Measurements from ENCODE around the gene ELFN1.
A peak's percentile ranks its signal among the peaks of the same experiment; 100 is the strongest.

ELFN1 gene

DNA sequence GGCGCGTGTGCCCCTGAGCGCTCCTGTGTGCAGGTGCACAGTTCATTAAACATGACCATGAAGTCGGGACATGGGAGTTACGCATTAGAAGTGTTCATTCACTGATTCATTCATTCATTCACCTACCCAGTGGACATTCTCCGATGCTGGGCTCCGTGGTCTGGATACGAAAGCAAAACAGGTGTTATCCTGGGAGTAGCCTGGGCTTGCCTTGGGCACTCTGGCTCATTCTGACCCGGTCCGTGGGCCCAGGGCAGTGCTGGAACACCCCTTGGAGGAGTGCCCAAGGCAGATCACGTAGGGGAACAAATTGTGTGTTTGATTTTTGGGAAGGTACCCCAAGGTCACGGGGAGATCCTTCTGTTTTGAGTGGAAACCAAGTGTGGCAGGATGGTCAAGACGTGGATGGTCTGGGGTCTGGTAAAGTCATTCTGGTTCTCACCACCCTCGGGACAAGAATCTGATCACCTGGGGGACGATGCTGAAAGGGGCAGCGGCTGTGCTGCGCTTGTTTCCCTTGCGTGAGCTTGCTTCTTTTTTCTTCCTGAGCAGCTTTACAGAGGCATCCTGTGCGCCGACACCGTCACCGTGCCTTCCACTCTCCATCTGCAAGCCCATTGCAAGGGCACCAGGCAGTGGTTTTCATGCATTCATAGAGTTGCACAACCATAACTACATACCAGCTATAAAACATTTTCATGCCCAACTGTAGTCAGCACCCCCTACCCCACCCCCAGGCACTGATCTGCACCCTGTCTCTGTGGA is 10.1 kb downstream of the ELFN1 start:
- Histone ChIP-seq H3K27ac (ENCODE audit: low read depth, low read length) (no peak overlapping the region), H3K9me3 (ENCODE audit: low read length) (no peaks in the 10 kb centered on the region), H3K4me3 (ENCODE audit: low read depth in 1 of 2, low read length in 2 of 2) (no peak overlapping the region), H3K4me1 (ENCODE audit: insufficient read depth, low read length) (no peaks in the 10 kb centered on the region), H3K9ac (ENCODE audit: low read length) (no peak overlapping the region), H3K27me3 (ENCODE audit: control insufficient read depth in 1 of 2, insufficient read depth in 2 of 2, low read length in 2 of 2) (peaks cover 0 to 15% of the 10 kb centered on the region in 2 donors), H3K36me3 (ENCODE audit: insufficient read depth, low read length) (no peaks in the 10 kb centered on the region)

GRCh38 chr7:1681581-1681980 is 11.5 kb downstream of the ELFN1 start:
- H3K4me3 ChIP-seq (ENCODE audit: low read depth in 1 of 2, low read length in 2 of 2): no peak overlapping the region
- no peaks in the 10 kb centered on the region for H3K9me3 ChIP-seq (ENCODE audit: low read length)
- no peaks in the 10 kb centered on the region for H3K36me3 ChIP-seq (ENCODE audit: insufficient read depth, low read length)
- no peaks in the 10 kb centered on the region for H3K4me1 ChIP-seq (ENCODE audit: insufficient read depth, low read length)
- no peak overlapping the region for H3K27ac ChIP-seq (ENCODE audit: low read depth, low read length)
- H3K9ac ChIP-seq (ENCODE audit: low read length): no peak overlapping the region
- peaks cover 0 to 15% of the 10 kb centered on the region in 2 donors for H3K27me3 ChIP-seq (ENCODE audit: control insufficient read depth in 1 of 2, insufficient read depth in 2 of 2, low read length in 2 of 2)

DNA sequence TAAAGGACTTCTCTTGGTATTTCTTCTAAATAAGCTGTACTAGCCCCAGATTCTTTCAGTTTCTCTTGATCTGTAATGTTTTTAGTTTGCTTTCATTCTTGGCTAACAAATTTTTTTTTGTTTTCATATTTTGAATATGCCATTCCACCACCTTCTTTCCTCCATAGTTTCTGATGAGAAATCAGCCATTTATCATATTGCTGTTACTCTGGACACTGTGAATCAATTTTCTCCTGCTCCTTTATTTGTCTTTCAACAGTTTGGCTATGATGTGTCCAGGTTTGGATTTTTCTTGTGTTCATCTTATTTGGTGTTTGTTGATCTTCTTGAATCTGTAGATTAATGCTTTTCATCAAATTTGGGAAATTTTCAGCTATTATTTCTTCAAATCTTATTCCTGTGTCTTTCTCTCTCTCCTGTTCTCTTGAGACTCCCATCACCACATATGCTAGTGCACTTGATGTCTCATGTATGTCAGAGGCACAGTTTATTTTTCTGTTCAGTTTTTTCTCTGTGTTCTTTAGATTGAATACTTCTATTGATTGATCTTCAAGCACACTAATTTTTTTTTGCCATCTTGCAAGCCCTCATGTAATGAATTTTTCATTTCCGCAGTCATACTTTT is 15.0 kb downstream of the ELFN1 start:
- no peaks in the 10 kb centered on the region for H3K36me3 ChIP-seq (ENCODE audit: insufficient read depth, low read length)
- no peak overlapping the region for H3K27ac ChIP-seq (ENCODE audit: low read depth, low read length)
- no peaks in the 10 kb centered on the region for H3K9me3 ChIP-seq (ENCODE audit: low read length)

DNA sequence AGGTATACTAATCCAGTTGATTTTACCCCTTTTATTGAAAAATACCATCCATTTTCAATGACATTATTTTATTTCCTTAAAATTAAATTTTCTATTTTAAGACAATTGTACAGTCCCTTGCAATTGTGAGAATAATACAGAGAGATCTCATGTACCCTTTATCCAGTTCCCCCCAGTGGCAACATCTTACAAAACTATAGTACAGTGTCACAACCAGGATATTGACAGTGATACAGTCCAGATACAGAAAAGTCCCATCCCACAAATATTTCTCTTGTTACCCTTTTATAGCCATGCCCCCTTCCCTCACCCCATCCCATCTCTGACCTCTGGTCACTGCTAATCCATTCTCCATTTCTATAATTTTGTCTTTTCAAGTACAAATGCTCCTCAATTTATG is 18.5 kb downstream of the ELFN1 start:
- no peak overlapping the region for H3K4me3 ChIP-seq (ENCODE audit: low read depth in 1 of 2, low read length in 2 of 2)
- no peaks in the 10 kb centered on the region for H3K36me3 ChIP-seq (ENCODE audit: insufficient read depth, low read length)
- no peaks in the 10 kb centered on the region for H3K9me3 ChIP-seq (ENCODE audit: low read length)
- H3K27ac ChIP-seq (ENCODE audit: low read depth, low read length): no peak overlapping the region
- H3K9ac ChIP-seq (ENCODE audit: low read length): no peak overlapping the region
- H3K27me3 ChIP-seq (ENCODE audit: control insufficient read depth in 1 of 2, insufficient read depth in 2 of 2, low read length in 2 of 2): peaks cover 0 to 12% of the 10 kb centered on the region in 2 donors
- H3K4me1 ChIP-seq (ENCODE audit: insufficient read depth, low read length): peaks cover 16% of the 10 kb centered on the region

More for the DNA sequence above, 15.0 kb downstream of the ELFN1 start:
- Histone ChIP-seq H3K9ac (ENCODE audit: low read length) (no peak overlapping the region), H3K4me3 (ENCODE audit: low read depth in 1 of 2, low read length in 2 of 2) (no peak overlapping the region), H3K4me1 (ENCODE audit: insufficient read depth, low read length) (no peaks in the 10 kb centered on the region), H3K27me3 (ENCODE audit: control insufficient read depth in 1 of 2, insufficient read depth in 2 of 2, low read length in 2 of 2) (peaks cover 0 to 4% of the 10 kb centered on the region in 2 donors)

GRCh38 chr7:1689311-1689710 is 19.2 kb downstream of the ELFN1 start:
- Histone ChIP-seq H3K4me1 (ENCODE audit: insufficient read depth, low read length) (peaks cover 16% of the 10 kb centered on the region), H3K27me3 (ENCODE audit: control insufficient read depth in 1 of 2, insufficient read depth in 2 of 2, low read length in 2 of 2) (peaks cover 0 to 12% of the 10 kb centered on the region in 2 donors), H3K36me3 (ENCODE audit: insufficient read depth, low read length) (no peaks in the 10 kb centered on the region), H3K27ac (ENCODE audit: low read depth, low read length) (no peak overlapping the region), H3K4me3 (ENCODE audit: low read depth in 1 of 2, low read length in 2 of 2) (no peak overlapping the region), H3K9me3 (ENCODE audit: low read length) (no peaks in the 10 kb centered on the region), H3K9ac (ENCODE audit: low read length) (no peak overlapping the region)

DNA sequence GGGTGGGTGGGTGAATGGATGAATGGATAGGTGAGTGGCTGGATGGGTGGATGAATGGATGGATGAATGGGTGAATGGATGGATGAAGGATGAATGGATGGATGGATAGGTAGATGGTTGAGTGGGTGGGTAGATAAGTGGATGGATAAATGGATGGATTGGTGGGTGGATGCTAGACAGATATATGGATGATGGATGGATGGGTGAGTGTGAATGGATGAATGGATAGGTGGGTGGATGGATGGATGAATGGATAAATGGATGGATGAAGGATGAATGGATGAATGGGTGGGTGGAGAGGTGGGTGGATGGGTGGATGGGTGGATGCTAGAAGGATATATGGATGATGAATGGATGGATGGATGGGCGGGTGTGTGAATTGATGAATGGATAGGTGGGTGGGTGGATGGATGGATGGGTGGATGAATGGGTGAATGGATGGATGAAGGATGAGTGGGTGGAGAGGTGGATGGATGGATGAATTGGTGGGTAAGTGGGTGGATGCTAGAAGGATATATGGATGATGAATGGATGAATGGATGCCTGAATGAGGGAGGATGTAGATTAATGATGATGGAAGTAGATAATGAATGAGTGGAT is 20.4 kb downstream of the ELFN1 start:
- no peak overlapping the region for H3K9ac ChIP-seq (ENCODE audit: low read length)
- no peaks in the 10 kb centered on the region for H3K36me3 ChIP-seq (ENCODE audit: insufficient read depth, low read length)
- no peak overlapping the region for H3K4me3 ChIP-seq (ENCODE audit: low read depth in 1 of 2, low read length in 2 of 2)

DNA sequence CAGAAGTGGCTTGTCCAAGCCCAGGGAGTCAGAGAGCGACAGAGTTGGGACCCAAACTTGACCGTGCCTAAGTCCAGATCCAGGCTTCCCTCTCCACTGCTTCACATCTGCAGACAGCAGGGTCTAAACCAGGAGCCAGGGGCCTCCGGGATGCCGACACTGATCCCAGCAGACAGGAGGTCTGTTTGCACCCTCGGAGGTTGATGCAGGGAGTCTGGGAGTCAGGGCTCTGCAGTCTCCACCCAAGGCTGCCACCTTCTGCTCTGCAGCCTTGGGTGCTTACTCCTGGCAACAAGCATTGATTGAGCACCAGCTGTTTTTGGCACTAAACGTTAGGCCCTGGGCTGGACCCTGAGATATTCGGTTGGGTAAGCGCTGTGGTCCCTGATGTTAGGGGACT is 21.0 kb downstream of the ELFN1 start:
- Histone ChIP-seq H3K4me1 (ENCODE audit: insufficient read depth, low read length) (peaks cover 16% of the 10 kb centered on the region), H3K27ac (ENCODE audit: low read depth, low read length) (no peak overlapping the region), H3K27me3 (ENCODE audit: control insufficient read depth in 1 of 2, insufficient read depth in 2 of 2, low read length in 2 of 2) (peaks cover 0 to 12% of the 10 kb centered on the region in 2 donors), H3K9me3 (ENCODE audit: low read length) (no peaks in the 10 kb centered on the region), H3K4me3 (ENCODE audit: low read depth in 1 of 2, low read length in 2 of 2) (no peak overlapping the region), H3K36me3 (ENCODE audit: insufficient read depth, low read length) (no peaks in the 10 kb centered on the region), H3K9ac (ENCODE audit: low read length) (no peak overlapping the region)

More for the DNA sequence above, 20.4 kb downstream of the ELFN1 start:
- no peak overlapping the region for H3K27ac ChIP-seq (ENCODE audit: low read depth, low read length)
- peaks cover 16% of the 10 kb centered on the region for H3K4me1 ChIP-seq (ENCODE audit: insufficient read depth, low read length)
- peaks cover 0 to 12% of the 10 kb centered on the region in 2 donors for H3K27me3 ChIP-seq (ENCODE audit: control insufficient read depth in 1 of 2, insufficient read depth in 2 of 2, low read length in 2 of 2)
- H3K9me3 ChIP-seq (ENCODE audit: low read length): no peaks in the 10 kb centered on the region

DNA sequence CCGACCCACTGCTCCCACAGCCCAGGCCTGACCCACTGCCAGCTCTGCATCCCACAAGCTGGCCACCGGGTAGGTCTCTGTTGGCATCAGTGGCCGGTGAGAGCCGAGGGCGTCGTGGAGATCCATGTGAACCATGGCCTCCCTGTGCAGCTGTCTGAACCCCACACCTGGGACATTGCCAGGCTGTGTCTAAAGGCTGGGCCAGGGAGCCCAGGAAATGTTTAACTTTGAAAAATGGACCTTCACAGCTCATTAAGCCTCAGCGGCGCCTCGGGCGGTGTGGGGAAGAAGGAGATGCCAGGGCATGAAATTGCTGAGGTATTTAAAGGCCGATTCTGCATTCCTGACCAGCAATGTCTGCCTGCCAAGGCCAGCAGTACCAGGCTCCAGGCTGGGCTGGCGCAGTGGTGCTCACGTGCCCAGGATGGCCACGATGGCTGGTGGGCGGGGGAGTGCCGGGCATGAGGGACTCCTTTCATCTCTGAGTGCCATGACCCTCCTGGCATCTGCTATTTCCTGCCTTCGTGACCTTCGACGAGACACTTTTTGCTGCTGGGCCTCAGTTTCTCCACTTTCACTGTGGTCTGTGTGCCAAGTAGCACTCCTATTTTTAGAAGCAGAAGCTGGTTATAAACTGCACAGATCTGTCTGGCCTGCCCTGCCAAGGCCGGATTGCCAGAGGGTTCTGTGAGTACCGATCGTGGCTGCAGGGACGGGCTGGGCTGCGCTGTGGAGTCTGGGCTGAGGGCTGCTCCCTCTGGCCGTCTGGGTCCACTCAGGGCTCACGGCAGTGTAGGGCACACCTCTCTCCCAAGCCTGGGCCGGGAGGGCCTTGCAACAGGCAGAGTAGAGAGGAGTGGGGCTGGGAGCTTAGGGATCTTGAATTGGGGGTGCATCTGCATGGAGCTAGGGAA is 21.8 kb downstream of the ELFN1 start:
- H3K9me3 ChIP-seq (ENCODE audit: low read length): no peaks in the 10 kb centered on the region
- peaks cover 16% of the 10 kb centered on the region for H3K4me1 ChIP-seq (ENCODE audit: insufficient read depth, low read length)
- H3K4me3 ChIP-seq (ENCODE audit: low read depth in 1 of 2, low read length in 2 of 2): peak overlapping the region in 1 of 2 donors; percentile 14
- no peaks in the 10 kb centered on the region for H3K36me3 ChIP-seq (ENCODE audit: insufficient read depth, low read length)
- peaks cover 0 to 12% of the 10 kb centered on the region in 2 donors for H3K27me3 ChIP-seq (ENCODE audit: control insufficient read depth in 1 of 2, insufficient read depth in 2 of 2, low read length in 2 of 2)
- H3K27ac ChIP-seq (ENCODE audit: low read depth, low read length): no peak overlapping the region
- no peak overlapping the region for H3K9ac ChIP-seq (ENCODE audit: low read length)

GRCh38 chr7:1692515-1693418 is 22.7 kb downstream of the ELFN1 start:
- Histone ChIP-seq H3K9ac (ENCODE audit: low read length) (no peak overlapping the region), H3K4me3 (ENCODE audit: low read depth in 1 of 2, low read length in 2 of 2) (peak overlapping the region in 1 of 2 donors; percentile 14), H3K36me3 (ENCODE audit: insufficient read depth, low read length) (no peaks in the 10 kb centered on the region), H3K9me3 (ENCODE audit: low read length) (no peaks in the 10 kb centered on the region), H3K27ac (ENCODE audit: low read depth, low read length) (no peak overlapping the region), H3K27me3 (ENCODE audit: control insufficient read depth in 1 of 2, insufficient read depth in 2 of 2, low read length in 2 of 2) (peaks cover 0 to 12% of the 10 kb centered on the region in 2 donors), H3K4me1 (ENCODE audit: insufficient read depth, low read length) (peaks cover 16% of the 10 kb centered on the region)

GRCh38 chr7:1693419-1693990 is 23.4 kb downstream of the ELFN1 start:
- no peak overlapping the region for H3K27ac ChIP-seq (ENCODE audit: low read depth, low read length)

More at GRCh38 chr7:1693419-1693990, 23.4 kb downstream of the ELFN1 start:
- Histone ChIP-seq H3K36me3 (ENCODE audit: insufficient read depth, low read length) (no peaks in the 10 kb centered on the region), H3K27me3 (ENCODE audit: control insufficient read depth in 1 of 2, insufficient read depth in 2 of 2, low read length in 2 of 2) (peaks cover 0 to 12% of the 10 kb centered on the region in 2 donors), H3K4me1 (ENCODE audit: insufficient read depth, low read length) (peaks cover 16% of the 10 kb centered on the region), H3K9ac (ENCODE audit: low read length) (no peak overlapping the region), H3K9me3 (ENCODE audit: low read length) (no peaks in the 10 kb centered on the region), H3K4me3 (ENCODE audit: low read depth in 1 of 2, low read length in 2 of 2) (no peak overlapping the region)
